ENCODE data around the gene LAPTM5. TPM values are rescaled to one million over a fixed set of nuclear protein-coding genes. Genes with fewer than 3 reads are reported as not detected.
"Not testable (repeated sequence)": the region's sequence is repeated elsewhere in the genome, so short reads cannot be mapped to it uniquely, and the experiment has no call there.

LAPTM5 gene
- total RNA-seq, 6 donors from 2014 or later, result 148 to 624 (median 225) TPM

- DNase-seq, result no peak
- no peaks in the 10 kb centered on the region for H3K36me3 ChIP-seq
- no peaks in the 10 kb centered on the region for H3K27me3 ChIP-seq
- TF ChIP-seq POLR2AphosphoS5 (IDR thresholded peaks at IDR 0.05) (no peak), POLR2A (IDR thresholded peaks at IDR 0.05) (no peak), EP300 (IDR thresholded peaks at IDR 0.05) (no peak), CTCF (IDR thresholded peaks at IDR 0.05) (no peak)
- no peak for ATAC-seq (ENCODE audit: low FRiP score in 2 of 2)
- H3K4me3 ChIP-seq, result no peak overlapping the region
- WGBS, 2 donors, result 78 to 79% methylated on average over 17 to 20 of the region's 20 CpGs
- H3K9me3 ChIP-seq, result no peaks in the 10 kb centered on the region
- H3K4me1 ChIP-seq, result no peaks in the 10 kb centered on the region
- no peak overlapping the region for H3K27ac ChIP-seq
These were observed 11.5 kb upstream of the LAPTM5 start for GRCh38 chr1:30768830-30769718.

GRCh38 chr1:30768159-30768829, 10.7 kb upstream of the LAPTM5 start:
- Histone ChIP-seq H3K27ac (no peak overlapping the region), H3K4me3 (no peak overlapping the region), H3K36me3 (no peaks in the 10 kb centered on the region), H3K9me3 (no peaks in the 10 kb centered on the region), H3K4me1 (no peaks in the 10 kb centered on the region), H3K27me3 (no peaks in the 10 kb centered on the region)
- TF ChIP-seq POLR2A (IDR thresholded peaks at IDR 0.05), result no peak
- TF ChIP-seq POLR2AphosphoS5 (IDR thresholded peaks at IDR 0.05), result no peak
- no peak for TF ChIP-seq EP300 (IDR thresholded peaks at IDR 0.05)
- TF ChIP-seq CTCF (IDR thresholded peaks at IDR 0.05), result no peak
- 80 to 85% methylated on average over 8 to 9 of the region's 9 CpGs for whole genome bisulfite sequencing, 2 donors
- ATAC-seq (ENCODE audit: low FRiP score in 2 of 2), result no peak
- no peak for DNase-seq

- DNase-seq; H3K9me3 ChIP-seq; H3K27me3 ChIP-seq; H3K4me3 ChIP-seq; H3K4me1 ChIP-seq; H3K27ac ChIP-seq; ATAC-seq (ENCODE audit: low FRiP score in 2 of 2); H3K36me3 ChIP-seq: not testable (repeated sequence)
- 87 to 100% methylated on average over 8 of the region's 8 CpGs for WGBS, 2 donors
These were observed 9.4 kb upstream of the LAPTM5 start for GRCh38 chr1:30766948-30767347.

GRCh38 chr1:30765556-30766434, 8.2 kb upstream of the LAPTM5 start:
- no peak overlapping the region for H3K27ac ChIP-seq
- H3K4me1 ChIP-seq, result peaks cover 0 to 3% (median 0%) of the 10 kb centered on the region in 4 donors
- TF ChIP-seq EP300 (IDR thresholded peaks at IDR 0.05), result no peak
- no peak for TF ChIP-seq POLR2A (IDR thresholded peaks at IDR 0.05)
- TF ChIP-seq POLR2AphosphoS5 (IDR thresholded peaks at IDR 0.05), result no peak
- no peak for TF ChIP-seq CTCF (IDR thresholded peaks at IDR 0.05)
- no peak overlapping the region for H3K4me3 ChIP-seq
- H3K9me3 ChIP-seq, result no peaks in the 10 kb centered on the region
- H3K36me3 ChIP-seq, result no peaks in the 10 kb centered on the region
- WGBS, 2 donors, result 87 to 89% methylated on average over 13 to 15 of the region's 15 CpGs
- no peaks in the 10 kb centered on the region for H3K27me3 ChIP-seq
- no peak for ATAC-seq (ENCODE audit: low FRiP score in 2 of 2)
- no peak for DNase-seq

Measured in upper lobe of left lung (tissue), 6 donors.